WERI-Rb-1 (cell line): ENCODE measurements around the gene IRS2.

Experiments
- DNase-seq: peaks from one replicate; pipeline ENCODE4 v3.0.0-alpha.2; 2020
- H3K27ac ChIP-seq: fragments of 250-450 bp; sonication (Bioruptor Pico); 2 replicates; pipeline ENCODE4 v1.5.1; 2020; ENCODE audit warnings: mild to moderate bottlenecking, moderate library complexity
- H3K27me3 ChIP-seq: fragments of 250-450 bp; sonication (Bioruptor Pico); 2 replicates; pipeline ENCODE4 v1.5.1; 2021; ENCODE audit warnings: mild to moderate bottlenecking, low read depth, moderate library complexity; ENCODE audit not compliant: insufficient read depth, severe bottlenecking
- H3K36me3 ChIP-seq: fragments of 250-450 bp; sonication (Bioruptor Pico); 2 replicates; pipeline ENCODE4 v1.5.1; 2020; ENCODE audit warnings: mild to moderate bottlenecking, moderate library complexity
- H3K4me3 ChIP-seq: 2 replicates; pipeline ENCODE4 v1.5.1; 2011; ENCODE audit warnings: low read depth, mild to moderate bottlenecking, control low read depth, low read length
- H3K9me3 ChIP-seq: fragments of 250-450 bp; sonication (Bioruptor Pico); 2 replicates; pipeline ENCODE4 v1.5.1; 2021; ENCODE audit warnings: mild to moderate bottlenecking, moderate library complexity; ENCODE audit not compliant: severe bottlenecking
- TF ChIP-seq, protein P1 (sequence below): IDR thresholded peaks from 2 replicates; pipeline ENCODE4 v1.5.1; 2011; ENCODE audit warnings: low read depth, mild to moderate bottlenecking, control low read depth, inconsistent platforms, low read length

IRS2 gene

DNA sequence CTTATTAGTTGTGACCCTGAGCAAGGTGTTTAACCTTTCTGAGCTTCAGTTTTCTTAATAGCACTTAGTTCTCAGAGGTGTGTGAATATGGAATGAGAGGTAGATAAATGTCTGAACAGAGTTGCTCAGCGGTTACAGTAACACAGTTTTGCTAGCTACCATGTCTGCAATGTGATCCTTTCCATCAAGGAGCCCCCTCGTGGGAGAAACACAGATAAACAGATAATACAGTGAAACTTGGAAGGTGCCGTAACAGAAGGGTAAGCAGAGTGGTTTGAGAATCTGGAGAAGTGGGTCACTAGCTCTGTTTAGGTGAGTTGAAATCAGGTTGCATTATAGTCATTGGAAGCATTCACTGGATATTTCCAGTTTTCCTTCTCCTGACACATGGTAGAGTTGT is 38.9 kb downstream of the IRS2 start:
- H3K27ac ChIP-seq, result no peak overlapping the region
- no peaks in the 10 kb centered on the region for H3K27me3 ChIP-seq
- H3K36me3 ChIP-seq, result no peaks in the 10 kb centered on the region; the same call in 1 of the 2 replicates
- no peak for DNase-seq
- TF ChIP-seq, protein P1, sequence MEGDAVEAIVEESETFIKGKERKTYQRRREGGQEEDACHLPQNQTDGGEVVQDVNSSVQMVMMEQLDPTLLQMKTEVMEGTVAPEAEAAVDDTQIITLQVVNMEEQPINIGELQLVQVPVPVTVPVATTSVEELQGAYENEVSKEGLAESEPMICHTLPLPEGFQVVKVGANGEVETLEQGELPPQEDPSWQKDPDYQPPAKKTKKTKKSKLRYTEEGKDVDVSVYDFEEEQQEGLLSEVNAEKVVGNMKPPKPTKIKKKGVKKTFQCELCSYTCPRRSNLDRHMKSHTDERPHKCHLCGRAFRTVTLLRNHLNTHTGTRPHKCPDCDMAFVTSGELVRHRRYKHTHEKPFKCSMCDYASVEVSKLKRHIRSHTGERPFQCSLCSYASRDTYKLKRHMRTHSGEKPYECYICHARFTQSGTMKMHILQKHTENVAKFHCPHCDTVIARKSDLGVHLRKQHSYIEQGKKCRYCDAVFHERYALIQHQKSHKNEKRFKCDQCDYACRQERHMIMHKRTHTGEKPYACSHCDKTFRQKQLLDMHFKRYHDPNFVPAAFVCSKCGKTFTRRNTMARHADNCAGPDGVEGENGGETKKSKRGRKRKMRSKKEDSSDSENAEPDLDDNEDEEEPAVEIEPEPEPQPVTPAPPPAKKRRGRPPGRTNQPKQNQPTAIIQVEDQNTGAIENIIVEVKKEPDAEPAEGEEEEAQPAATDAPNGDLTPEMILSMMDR, result no peak
- no peaks in the 10 kb centered on the region for H3K9me3 ChIP-seq
- no peak overlapping the region for H3K4me3 ChIP-seq

DNA sequence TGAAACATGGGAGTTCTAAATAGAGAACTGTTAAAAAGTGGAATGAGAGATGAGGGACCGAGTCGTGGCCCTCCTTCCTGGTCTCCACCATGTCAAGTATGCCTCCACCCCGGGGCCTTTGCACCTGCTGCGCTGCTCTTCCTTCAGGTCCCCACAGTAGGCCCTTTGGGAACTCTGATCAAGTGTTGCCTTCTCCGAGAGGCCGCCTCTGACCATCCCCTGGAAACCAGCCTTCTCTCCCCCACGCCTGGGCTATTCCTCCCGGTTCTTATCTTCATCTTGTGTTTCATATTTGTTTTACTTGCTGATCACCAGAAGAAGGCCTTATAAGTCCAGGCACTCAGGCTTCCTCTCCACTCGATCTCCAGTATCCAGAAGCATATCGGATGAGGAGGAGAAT is 40.0 kb downstream of the IRS2 start:
- Histone ChIP-seq H3K4me3 (no peak overlapping the region), H3K36me3 (no peaks in the 10 kb centered on the region), H3K9me3 (no peaks in the 10 kb centered on the region), H3K27me3 (no peaks in the 10 kb centered on the region), H3K27ac (no peak overlapping the region)
- DNase-seq, result no peak
- TF ChIP-seq, protein P1, result no peak

DNA sequence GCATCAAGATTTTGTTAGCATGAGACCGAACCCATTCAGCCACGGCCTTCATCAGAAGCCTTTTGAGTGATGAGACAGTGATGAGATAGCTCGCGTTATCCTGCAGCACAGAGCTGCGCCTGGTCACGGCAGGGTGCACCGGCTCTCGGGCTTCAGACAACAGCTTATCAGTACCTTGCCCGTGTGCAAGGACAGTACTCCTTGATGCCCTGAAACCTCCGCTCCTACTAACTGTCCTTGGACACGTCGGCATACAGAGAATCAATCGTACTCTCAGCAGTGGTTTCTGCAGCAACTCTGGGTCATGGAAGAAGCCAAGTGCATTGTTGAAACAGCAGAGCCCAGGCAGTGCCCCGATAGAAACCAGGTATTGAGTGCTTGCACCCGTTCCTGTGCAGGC is 40.7 kb downstream of the IRS2 start:
- DNase-seq, result no peak
- TF ChIP-seq, protein P1, result no peak
- Histone ChIP-seq H3K9me3 (no peaks in the 10 kb centered on the region), H3K27ac (no peak overlapping the region), H3K36me3 (no peaks in the 10 kb centered on the region), H3K4me3 (no peak overlapping the region), H3K27me3 (no peaks in the 10 kb centered on the region)

DNA sequence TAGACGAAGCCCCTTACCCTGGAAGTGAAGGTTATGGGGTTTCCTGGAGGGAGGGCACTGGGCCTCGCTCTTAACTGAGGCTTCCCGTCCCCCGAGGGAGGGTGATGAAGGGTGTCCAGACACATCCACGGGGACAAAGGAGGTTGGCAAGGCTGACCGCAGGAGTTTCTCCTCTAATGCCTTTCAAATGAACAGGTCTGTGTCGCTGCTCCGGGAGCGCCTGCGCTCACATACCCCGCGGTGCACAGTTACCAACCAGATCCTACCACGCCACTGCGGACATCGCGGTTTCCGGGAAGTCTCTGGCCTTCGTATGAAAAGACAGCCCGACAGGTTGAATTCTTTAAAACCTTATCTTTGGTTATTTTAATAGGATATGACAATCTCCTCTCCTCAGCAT is 41.3 kb downstream of the IRS2 start:
- no peaks in the 10 kb centered on the region for H3K9me3 ChIP-seq
- TF ChIP-seq, protein P1, result no peak
- H3K27me3 ChIP-seq, result no peaks in the 10 kb centered on the region
- H3K27ac ChIP-seq, result no peak overlapping the region
- H3K4me3 ChIP-seq, result no peak overlapping the region
- DNase-seq, result no peak
- no peaks in the 10 kb centered on the region for H3K36me3 ChIP-seq

DNA sequence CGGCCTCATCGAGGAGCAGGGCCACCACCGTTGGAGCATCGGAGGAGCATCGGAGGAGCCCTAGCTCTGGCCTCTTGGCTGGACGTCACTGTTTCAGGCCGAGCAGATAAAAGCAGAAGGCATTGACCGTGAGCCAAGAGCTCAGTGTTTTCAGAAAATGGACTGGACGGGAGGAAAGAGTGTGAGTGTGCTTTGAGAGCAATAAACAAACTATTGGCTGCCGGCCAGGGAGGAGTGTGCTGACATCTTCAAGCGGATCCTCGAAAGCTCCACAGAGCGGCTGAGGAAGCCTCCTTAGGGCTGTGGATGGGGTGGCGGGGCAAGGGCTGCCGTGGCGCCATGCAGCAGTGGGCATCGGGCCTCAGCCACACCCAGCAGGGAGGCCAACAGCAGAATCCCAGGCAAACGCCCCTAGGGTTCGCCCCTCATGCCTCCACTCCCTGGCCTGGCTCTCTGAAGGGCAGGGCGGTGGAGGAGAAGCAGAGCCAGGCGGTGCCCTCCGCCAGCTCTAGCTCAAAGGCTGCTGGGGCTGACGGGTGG is 41.8 kb downstream of the IRS2 start:
- Histone ChIP-seq H3K4me3 (no peak overlapping the region), H3K9me3 (no peaks in the 10 kb centered on the region), H3K27me3 (no peaks in the 10 kb centered on the region), H3K27ac (no peak overlapping the region), H3K36me3 (no peaks in the 10 kb centered on the region)
- no peak for DNase-seq
- TF ChIP-seq, protein P1, result no peak

DNA sequence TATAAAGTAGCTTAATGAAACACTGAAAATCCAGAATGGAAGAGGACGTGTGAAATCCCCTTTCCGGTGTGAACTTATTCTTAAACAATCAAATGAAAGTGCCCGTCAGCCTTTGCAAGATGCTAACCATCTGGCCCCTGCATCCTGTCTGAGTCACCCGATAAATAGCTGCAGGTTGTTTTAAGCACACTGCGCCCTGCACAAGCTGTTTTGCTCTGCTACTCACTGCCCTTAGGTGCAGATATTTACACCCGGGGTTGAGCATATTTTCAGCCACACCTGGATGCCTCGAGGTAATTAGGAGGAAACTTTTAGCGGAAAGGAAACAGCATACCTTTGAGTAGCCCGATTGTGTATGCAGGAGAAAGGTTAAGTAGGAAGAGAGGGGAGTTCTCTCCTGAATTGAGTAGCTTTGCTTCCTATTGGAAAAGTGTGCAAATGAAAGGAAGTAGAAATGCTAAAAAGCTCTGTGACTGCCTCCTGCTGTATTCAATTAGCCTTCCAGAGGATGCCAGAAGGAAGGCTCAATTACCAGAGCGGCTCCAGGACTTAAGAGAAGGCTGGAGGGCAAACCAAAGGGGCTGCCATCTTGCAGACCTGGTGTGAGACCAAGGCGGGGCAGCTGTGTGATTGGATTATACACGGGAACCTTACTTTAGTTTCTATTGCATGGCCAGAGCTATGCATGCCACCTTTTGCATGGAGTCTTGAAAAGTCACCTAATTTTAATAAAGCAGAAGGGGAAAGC is 42.5 kb downstream of the IRS2 start:
- H3K4me3 ChIP-seq, result no peak overlapping the region
- no peaks in the 10 kb centered on the region for H3K27me3 ChIP-seq
- H3K9me3 ChIP-seq, result no peaks in the 10 kb centered on the region
- TF ChIP-seq, protein P1, result no peak
- peak; percentile 82 for DNase-seq
- H3K27ac ChIP-seq, result no peak overlapping the region
- no peaks in the 10 kb centered on the region for H3K36me3 ChIP-seq
